Trophoblast cell (in vitro differentiated cells and primary cell): ENCODE results near the gene CGB2.

Experiments
- DNase-seq, 2 donors: peaks; one replicate each; pipeline ENCODE4 v3.0.0-alpha.2; 2016
- H2AFZ ChIP-seq: 2 replicates; pipeline ENCODE4 v1.6.1; 2013; ENCODE audit warnings: low read length, moderate library complexity, mild to moderate bottlenecking; ENCODE audit not compliant: insufficient read depth, poor library complexity
- H2AK5ac ChIP-seq: 2 replicates; pipeline ENCODE4 v1.6.1; 2013; ENCODE audit warnings: mild to moderate bottlenecking, low read length
- H2BK120ac ChIP-seq: 2 replicates; pipeline ENCODE4 v1.6.1; 2013; ENCODE audit warnings: low read length, mild to moderate bottlenecking, moderate library complexity; ENCODE audit not compliant: insufficient read depth, poor library complexity
- H2BK12ac ChIP-seq: 2 replicates; pipeline ENCODE4 v1.6.1; 2013; ENCODE audit warnings: mild to moderate bottlenecking, low read length, moderate library complexity
- H2BK5ac ChIP-seq: 2 replicates; pipeline ENCODE4 v1.6.1; 2013; ENCODE audit warnings: low read length, low read depth, moderate library complexity, mild to moderate bottlenecking; ENCODE audit not compliant: poor library complexity
- H3K14ac ChIP-seq: 2 replicates; pipeline ENCODE4 v1.6.1; 2013; ENCODE audit warnings: mild to moderate bottlenecking, low read length
- H3K18ac ChIP-seq: 2 replicates; pipeline ENCODE4 v1.6.1; 2013; ENCODE audit warnings: mild to moderate bottlenecking, low read length
- H3K23ac ChIP-seq: 2 replicates; pipeline ENCODE4 v1.6.1; 2013; ENCODE audit warnings: low read length
- H3K27ac ChIP-seq: 2 replicates; pipeline ENCODE4 v1.5.1; 2013; ENCODE audit warnings: low read depth, mild to moderate bottlenecking, inconsistent platforms, low read length, moderate library complexity
- H3K27me3 ChIP-seq: 2 replicates; pipeline ENCODE4 v1.6.1; 2013; ENCODE audit warnings: inconsistent platforms, mild to moderate bottlenecking, low read length, moderate library complexity; ENCODE audit not compliant: insufficient read depth
- H3K36me3 ChIP-seq, 2 experiments: 1 replicate in 1 of 2; 2 replicates in 1 of 2; pipeline ENCODE4 v1.6.1; 2013; ENCODE audit warnings: low read length in 2 of 2, mild to moderate bottlenecking in 2 of 2, moderate library complexity in 1 of 2; ENCODE audit not compliant: insufficient read depth in 2 of 2, control insufficient read depth in 1 of 2
- H3K4ac ChIP-seq: 2 replicates; pipeline ENCODE4 v1.6.1; 2013; ENCODE audit warnings: low read depth, mild to moderate bottlenecking, low read length, moderate library complexity
- H3K4me1 ChIP-seq, 2 experiments: 1 replicate in 1 of 2; 2 replicates in 1 of 2; pipeline ENCODE4 v1.6.1; 2013; ENCODE audit warnings: low read length in 2 of 2, mild to moderate bottlenecking in 2 of 2, moderate library complexity in 1 of 2; ENCODE audit not compliant: insufficient read depth in 2 of 2, control insufficient read depth in 1 of 2
- H3K4me2 ChIP-seq: 2 replicates; pipeline ENCODE4 v1.6.1; 2013; ENCODE audit warnings: inconsistent platforms, mild to moderate bottlenecking, low read length, moderate library complexity
- H3K4me3 ChIP-seq: 2 replicates; pipeline ENCODE4 v1.5.1; 2013; ENCODE audit warnings: mild to moderate bottlenecking, low read depth, low read length, inconsistent platforms
- H3K79me1 ChIP-seq: one replicate; pipeline ENCODE4 v1.6.1; 2013; ENCODE audit warnings: low read length
- H3K79me2 ChIP-seq: 2 replicates; pipeline ENCODE4 v1.6.1; 2013; ENCODE audit warnings: low read length, mild to moderate bottlenecking; ENCODE audit not compliant: control insufficient read depth, insufficient read depth, poor library complexity
- H3K9ac ChIP-seq: 2 replicates; pipeline ENCODE4 v1.6.1; 2013; ENCODE audit warnings: mild to moderate bottlenecking, low read length
- H3K9me3 ChIP-seq: 2 replicates; pipeline ENCODE4 v1.6.1; 2013; ENCODE audit warnings: low read depth, mild to moderate bottlenecking, control low read depth, inconsistent platforms, low read length; ENCODE audit not compliant: insufficient read depth
- H4K12ac ChIP-seq: 2 replicates; pipeline ENCODE4 v1.6.1; 2013; ENCODE audit warnings: low read depth, mild to moderate bottlenecking, low read length, moderate library complexity
- H4K8ac ChIP-seq: 2 replicates; pipeline ENCODE4 v1.6.1; 2013; ENCODE audit warnings: low read depth, mild to moderate bottlenecking, low read length, moderate library complexity
- H4K91ac ChIP-seq: one replicate; pipeline ENCODE4 v1.6.1; 2013; ENCODE audit warnings: low read depth, mild to moderate bottlenecking, low read length, moderate library complexity
- WGBS: extraction: QIAGEN DNeasy Blood & Tissue Kit; methylation state at CpG from one replicate; pipeline ENCODE4 v1.1.7; 2013; ENCODE audit warnings: missing lambda C conversion rate; ENCODE audit not compliant: insufficient read length, insufficient coverage; ENCODE audit errors: extremely low coverage; 5-methylcytosine and 5-hydroxymethylcytosine counted together

Gene CGB2

GRCh38 chr19:49004133-49004532 lies 27.6 kb upstream of the CGB2 start:
- Histone ChIP-seq H4K12ac (no peak overlapping the region), H3K36me3 (peaks cover 37 to 42% of the 10 kb centered on the region in 2 experiments), H3K4ac (no peak overlapping the region), H3K14ac (no peak overlapping the region), H2AFZ (no peak overlapping the region), H2BK12ac (no peak overlapping the region), H2BK5ac (no peak overlapping the region), H3K4me1 (no peaks in the 10 kb centered on the region), H3K9ac (no peak overlapping the region), H3K9me3 (no peaks in the 10 kb centered on the region), H4K91ac (no peak overlapping the region), H3K23ac (no peak overlapping the region), H3K79me1 (no peaks in the 10 kb centered on the region), H4K8ac (no peak overlapping the region), H3K4me3 (no peak overlapping the region), H3K27me3 (no peaks in the 10 kb centered on the region), H3K79me2 (no peaks in the 10 kb centered on the region), H3K27ac (no peak overlapping the region), H2BK120ac (no peak overlapping the region), H2AK5ac (no peak overlapping the region), H3K18ac (no peak overlapping the region), H3K4me2 (no peak overlapping the region)
- DNase-seq = no peak
- no CpG with 5 or more reads among the region's 15 CpGs for WGBS

- H3K9ac ChIP-seq = no peak overlapping the region
- no peak overlapping the region for H2BK5ac ChIP-seq
- no peaks in the 10 kb centered on the region for H3K27me3 ChIP-seq
- no peaks in the 10 kb centered on the region for H3K79me2 ChIP-seq
- no peaks in the 10 kb centered on the region for H3K4me1 ChIP-seq
- H3K4me3 ChIP-seq = no peak overlapping the region
- no peak overlapping the region for H2BK12ac ChIP-seq
- H3K9me3 ChIP-seq = no peaks in the 10 kb centered on the region
- no peak overlapping the region for H4K12ac ChIP-seq
- H3K23ac ChIP-seq = no peak overlapping the region
- no peak overlapping the region for H3K14ac ChIP-seq
- no peak overlapping the region for H3K27ac ChIP-seq
- no peaks in the 10 kb centered on the region for H3K79me1 ChIP-seq
- H2AK5ac ChIP-seq = no peak overlapping the region
- peaks cover 42 to 50% of the 10 kb centered on the region in 2 experiments for H3K36me3 ChIP-seq
- H2BK120ac ChIP-seq = no peak overlapping the region
- no peak overlapping the region for H3K4ac ChIP-seq
- no peak overlapping the region for H4K91ac ChIP-seq
- DNase-seq = no peak
- H3K4me2 ChIP-seq = no peak overlapping the region
- no peak overlapping the region for H2AFZ ChIP-seq
- H3K18ac ChIP-seq = no peak overlapping the region
- no CpG with 5 or more reads among the region's 7 CpGs for WGBS
- no peak overlapping the region for H4K8ac ChIP-seq
Observed at GRCh38 chr19:49004964-49005614, 26.6 kb upstream of the CGB2 start.

- H3K4ac ChIP-seq = no peak overlapping the region
- peaks cover 59 to 65% of the 10 kb centered on the region in 2 experiments for H3K36me3 ChIP-seq
- H3K79me1 ChIP-seq = peaks cover 2% of the 10 kb centered on the region
- no peak overlapping the region for H3K4me2 ChIP-seq
- no peak overlapping the region for H4K8ac ChIP-seq
- H3K4me3 ChIP-seq = no peak overlapping the region
- no CpG with 5 or more reads among the region's 22 CpGs for WGBS
- H2BK12ac ChIP-seq = no peak overlapping the region
- no peak overlapping the region for H3K23ac ChIP-seq
- H3K27ac ChIP-seq = no peak overlapping the region
- H3K4me1 ChIP-seq = no peaks in the 10 kb centered on the region
- peaks cover 2% of the 10 kb centered on the region for H3K9me3 ChIP-seq
- H3K14ac ChIP-seq = no peak overlapping the region
- no peak for DNase-seq
- H2BK5ac ChIP-seq = no peak overlapping the region
- H3K9ac ChIP-seq = no peak overlapping the region
- no peak overlapping the region for H2AFZ ChIP-seq
- no peak overlapping the region for H2BK120ac ChIP-seq
- H4K91ac ChIP-seq = no peak overlapping the region
- no peak overlapping the region for H4K12ac ChIP-seq
- H3K27me3 ChIP-seq = no peaks in the 10 kb centered on the region
- no peak overlapping the region for H2AK5ac ChIP-seq
- no peak overlapping the region for H3K18ac ChIP-seq
- H3K79me2 ChIP-seq = no peaks in the 10 kb centered on the region
Observed at GRCh38 chr19:49006905-49007304, 24.8 kb upstream of the CGB2 start.

GRCh38 chr19:49009828-49010227 lies 21.9 kb upstream of the CGB2 start:
- Histone ChIP-seq H3K36me3 (peaks cover 61 to 66% of the 10 kb centered on the region in 2 experiments), H3K4ac (no peak overlapping the region), H3K18ac (no peak overlapping the region), H4K8ac (no peak overlapping the region), H3K9ac (no peak overlapping the region), H3K4me3 (no peak overlapping the region), H3K23ac (no peak overlapping the region), H3K27me3 (no peaks in the 10 kb centered on the region), H3K4me2 (no peak overlapping the region), H2AK5ac (no peak overlapping the region), H3K79me2 (no peaks in the 10 kb centered on the region), H2BK12ac (no peak overlapping the region), H3K27ac (no peak overlapping the region), H3K14ac (no peak overlapping the region), H3K79me1 (peaks cover 6% of the 10 kb centered on the region), H2AFZ (no peak overlapping the region), H4K91ac (no peak overlapping the region), H2BK5ac (no peak overlapping the region), H3K9me3 (peaks cover 3% of the 10 kb centered on the region), H3K4me1 (no peaks in the 10 kb centered on the region), H2BK120ac (no peak overlapping the region), H4K12ac (no peak overlapping the region)
- WGBS = no CpG with 5 or more reads among the region's 18 CpGs
- no peak for DNase-seq
